HG03095 (cell line): ENCODE data around the gene ZNF296.
"Not testable (repeated sequence)": the region's sequence is repeated elsewhere in the genome, so short reads cannot be mapped to it uniquely, and the experiment has no call there.

ENCODE experiments used
- ATAC-seq: cut with Tn5 transposase; IDR thresholded peaks from one replicate; pipeline ENCODE4 v1.9.1; 2021; ENCODE audit warnings: moderate library complexity; ENCODE audit not compliant: unreplicated experiment

The ZNF296 gene

DNA sequence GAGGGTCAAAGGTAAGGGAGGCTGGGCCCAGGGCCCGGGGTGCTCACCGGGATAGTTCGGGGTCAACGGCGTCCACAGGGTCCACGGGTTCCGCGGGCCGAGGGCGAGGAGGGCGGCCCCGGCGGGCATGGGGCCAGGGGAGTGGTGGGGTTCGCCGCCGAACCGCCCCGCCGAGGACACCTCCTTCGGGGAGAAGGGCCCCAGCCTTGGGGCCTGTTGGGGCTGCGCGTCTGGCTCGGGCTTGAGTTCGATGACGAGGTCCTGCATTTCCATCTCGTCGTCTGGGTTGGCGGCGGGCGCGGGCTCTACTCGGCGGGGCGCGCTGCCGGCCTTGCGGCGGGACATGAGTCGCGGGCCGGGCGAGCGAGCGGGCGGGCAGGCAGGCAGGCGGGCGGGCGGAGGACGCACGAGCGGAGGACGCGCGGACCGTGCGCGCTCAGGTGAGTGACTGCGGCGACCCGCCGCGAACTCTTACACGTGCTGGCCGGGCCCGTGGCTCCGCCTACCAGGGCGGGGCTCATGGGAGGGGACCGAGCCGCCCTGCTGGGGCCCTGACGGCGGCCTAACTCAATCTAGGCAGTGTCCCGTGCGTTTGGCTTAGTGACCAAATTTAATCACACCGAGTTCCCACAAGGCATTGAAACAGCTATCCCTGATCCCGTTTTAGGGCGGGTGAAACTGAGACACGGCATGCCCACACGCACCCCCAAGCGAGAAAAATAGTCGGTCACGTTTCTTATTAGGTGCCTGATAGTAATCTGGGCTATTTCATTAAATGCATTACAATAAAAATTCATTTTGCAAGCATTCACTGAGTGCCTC lies at the start of gene ZNF296:
TSS of gene ZNF296 (minus strand) at position 450 of the 822 bp plus-strand sequence. CDS start at position 345, 105 bp downstream.
- peak; percentile 35 for ATAC-seq

DNA sequence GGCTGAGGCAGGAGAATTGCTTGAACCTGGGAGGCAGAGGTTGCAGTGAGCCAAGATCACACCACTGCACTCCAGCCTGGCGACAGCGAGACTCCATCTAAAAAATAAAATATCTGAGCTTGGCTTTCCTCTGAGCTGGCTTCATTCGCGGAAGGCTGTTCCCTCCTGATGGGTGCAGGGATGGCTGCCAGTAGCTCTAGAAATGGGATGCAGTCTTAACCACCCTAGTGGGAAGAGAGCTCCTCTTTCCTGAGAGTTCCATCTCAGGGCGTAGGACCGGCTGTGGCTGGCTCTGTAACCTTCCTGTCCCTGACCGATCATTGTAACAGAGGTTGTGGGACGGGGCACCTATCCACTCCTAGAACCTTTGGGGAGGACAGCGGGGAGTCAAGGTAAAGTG lies 49.1 kb upstream of the ZNF296 start:
- no peak for ATAC-seq

DNA sequence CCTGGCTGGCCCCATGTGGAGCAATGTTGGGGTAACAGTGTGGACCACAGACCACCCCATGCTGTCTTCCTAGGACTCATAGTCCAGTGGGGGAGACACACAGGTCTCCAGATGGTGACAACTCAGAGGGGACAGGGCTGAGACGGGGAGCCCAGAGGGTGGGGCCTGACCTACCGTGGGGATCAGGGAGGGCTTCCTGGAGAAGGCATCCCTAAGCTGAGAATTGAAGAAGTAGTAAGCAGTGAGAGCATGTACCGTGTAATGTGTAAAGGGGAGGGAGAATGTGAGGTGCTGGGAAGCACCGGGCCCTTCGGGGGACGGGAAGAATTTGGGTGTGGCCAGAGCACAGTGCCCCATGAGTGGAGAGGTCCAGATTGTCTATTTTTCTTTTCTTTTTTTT lies 47.7 kb upstream of the ZNF296 start:
- no peak for ATAC-seq

GRCh38 chr19:45123440-45123850 lies 47.2 kb upstream of the ZNF296 start:
- ATAC-seq: no peak

GRCh38 chr19:45122832-45123231 lies 46.6 kb upstream of the ZNF296 start:
- no peak for ATAC-seq

DNA sequence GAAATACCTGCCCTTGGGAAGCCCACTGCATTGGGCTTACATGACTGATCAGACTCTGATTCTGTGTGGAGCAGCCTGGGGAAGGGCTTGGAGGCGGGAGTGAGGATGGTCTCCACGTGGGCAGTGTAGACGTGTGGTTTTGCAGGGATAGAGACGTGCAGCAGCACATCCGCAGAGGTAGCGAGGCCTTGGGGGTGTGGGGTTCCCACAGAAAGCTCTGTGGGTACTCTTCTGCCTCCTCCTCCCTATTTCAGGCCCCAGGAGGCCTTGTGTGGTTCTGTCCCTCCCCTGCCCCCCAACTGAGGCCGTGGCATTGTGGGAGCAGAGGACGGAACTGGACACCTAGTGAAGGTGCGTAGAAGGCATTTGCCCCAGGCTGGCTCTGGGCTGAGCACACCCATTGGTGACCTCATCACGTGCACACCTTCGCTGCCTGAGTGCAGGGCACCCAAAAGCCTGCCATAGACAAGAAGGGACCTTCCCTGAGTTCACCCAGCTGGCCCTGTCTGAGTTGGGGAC lies 45.6 kb upstream of the ZNF296 start:
- no peak for ATAC-seq

DNA sequence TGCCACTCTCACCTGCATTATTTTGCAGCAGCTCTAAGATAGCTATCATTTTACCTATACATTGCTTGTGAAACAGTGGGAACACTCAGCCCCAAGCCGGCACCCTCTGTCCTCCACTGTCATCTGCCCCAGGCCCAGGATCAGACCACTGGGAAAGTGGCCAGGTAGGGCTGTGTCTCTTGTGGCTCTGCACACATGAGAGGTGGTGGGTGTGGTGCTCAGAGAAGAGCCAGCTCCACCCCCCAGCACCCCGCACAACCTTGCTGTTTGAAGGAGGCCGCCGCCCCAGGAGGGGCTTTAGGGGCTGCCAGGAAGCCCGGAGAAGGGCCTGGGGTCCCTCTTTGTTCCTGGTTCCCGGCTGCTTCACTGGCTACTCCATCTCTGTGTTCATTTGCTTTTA lies 43.3 kb upstream of the ZNF296 start:
- no peak for ATAC-seq

- not testable (repeated sequence) for ATAC-seq
Observed at GRCh38 chr19:45118591-45119355, 42.5 kb upstream of the ZNF296 start.

DNA sequence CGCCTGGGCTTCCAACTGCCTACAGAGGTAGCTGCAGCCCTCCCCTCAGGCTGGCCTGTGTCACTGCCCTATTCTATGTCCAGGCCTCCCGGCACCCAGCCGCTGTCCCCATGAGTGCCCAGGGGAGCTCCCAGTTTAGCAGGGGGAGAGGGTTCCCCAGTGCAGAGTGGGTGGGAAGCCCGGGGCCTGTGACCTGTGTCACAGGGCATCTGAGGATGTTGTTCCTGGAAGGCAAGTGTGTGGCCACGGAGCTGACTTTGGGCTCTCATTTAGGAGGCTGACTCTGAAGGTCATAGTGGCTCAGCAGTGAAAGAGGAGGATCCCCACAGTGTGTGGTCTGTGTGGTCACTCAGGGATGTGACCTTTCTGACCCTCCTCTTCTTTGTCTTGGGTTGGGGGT lies 41.8 kb upstream of the ZNF296 start:
- ATAC-seq: no peak

DNA sequence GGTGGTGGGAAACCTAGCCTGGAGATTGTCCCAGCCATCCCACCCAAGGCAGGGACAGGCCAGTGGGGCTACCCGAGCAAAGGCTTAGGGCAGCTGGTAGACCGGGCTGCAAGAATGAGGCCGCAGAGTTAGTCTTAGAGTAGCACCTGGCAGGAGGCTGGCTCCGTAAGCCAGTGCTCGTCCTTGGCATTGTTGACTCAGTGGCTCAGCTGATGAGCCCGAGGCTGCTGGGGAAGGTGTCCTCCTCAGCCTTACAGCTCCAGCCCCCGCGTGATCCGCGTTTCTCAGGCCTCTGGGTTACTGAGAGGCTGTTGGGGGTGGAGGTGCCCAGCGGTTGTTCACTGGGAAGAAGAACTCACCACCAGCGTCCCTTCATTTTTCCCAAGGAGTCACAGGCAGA lies 41.4 kb upstream of the ZNF296 start:
- ATAC-seq: no peak

- ATAC-seq: no peak
Observed at GRCh38 chr19:45117167-45117594, 40.9 kb upstream of the ZNF296 start.

- ATAC-seq: no peak
Observed at GRCh38 chr19:45115809-45116615, 39.7 kb upstream of the ZNF296 start.

GRCh38 chr19:45114116-45114515 lies 37.8 kb upstream of the ZNF296 start:
- ATAC-seq: no peak

DNA sequence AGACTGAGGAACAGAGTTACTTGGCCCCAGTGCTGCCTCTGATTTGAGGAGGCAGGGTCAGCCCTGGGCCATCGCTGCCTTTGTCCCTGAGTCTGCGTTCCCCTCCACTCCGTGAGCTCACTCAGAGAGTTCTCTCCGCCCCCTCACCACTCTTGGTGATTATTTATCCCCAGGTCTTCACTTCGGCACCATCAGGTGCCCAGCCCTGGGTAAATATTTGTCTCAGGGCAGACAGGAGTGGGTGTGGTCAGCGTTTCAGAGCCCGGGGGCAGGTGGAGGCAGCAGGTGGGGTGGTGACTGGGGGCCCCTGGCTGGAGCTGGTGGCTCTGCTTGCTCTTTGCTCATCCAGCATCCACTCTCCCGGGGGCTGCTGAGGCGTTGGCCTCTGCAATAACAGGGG lies 37.4 kb upstream of the ZNF296 start:
- ATAC-seq: no peak

- no peak for ATAC-seq
Observed at GRCh38 chr19:45112111-45112827, 36.0 kb upstream of the ZNF296 start.

DNA sequence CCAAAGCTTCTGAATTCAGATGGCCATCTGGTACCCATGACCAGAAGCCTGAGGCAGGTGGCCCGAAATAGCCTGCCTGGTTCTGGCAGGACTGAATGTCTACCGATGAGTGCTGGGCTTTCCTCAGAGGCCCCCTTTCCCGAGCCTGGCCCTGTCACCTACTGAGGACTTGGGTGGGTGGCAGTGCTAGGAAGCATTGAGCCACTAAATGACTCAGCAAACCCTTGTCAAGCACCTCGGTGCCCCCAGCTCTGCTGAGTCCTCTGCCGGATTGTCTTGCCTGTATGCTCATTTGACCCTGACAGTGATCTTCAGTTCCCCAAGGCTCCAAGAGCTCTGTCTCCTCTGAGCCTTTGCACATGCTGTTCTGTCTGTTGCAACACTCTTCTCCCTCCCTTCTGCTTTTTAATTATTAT lies 34.6 kb upstream of the ZNF296 start:
- no peak for ATAC-seq

GRCh38 chr19:45107621-45108150 lies 31.4 kb upstream of the ZNF296 start:
- no peak for ATAC-seq

- not testable (repeated sequence) for ATAC-seq
Observed at GRCh38 chr19:45106363-45106762, 30.1 kb upstream of the ZNF296 start.

DNA sequence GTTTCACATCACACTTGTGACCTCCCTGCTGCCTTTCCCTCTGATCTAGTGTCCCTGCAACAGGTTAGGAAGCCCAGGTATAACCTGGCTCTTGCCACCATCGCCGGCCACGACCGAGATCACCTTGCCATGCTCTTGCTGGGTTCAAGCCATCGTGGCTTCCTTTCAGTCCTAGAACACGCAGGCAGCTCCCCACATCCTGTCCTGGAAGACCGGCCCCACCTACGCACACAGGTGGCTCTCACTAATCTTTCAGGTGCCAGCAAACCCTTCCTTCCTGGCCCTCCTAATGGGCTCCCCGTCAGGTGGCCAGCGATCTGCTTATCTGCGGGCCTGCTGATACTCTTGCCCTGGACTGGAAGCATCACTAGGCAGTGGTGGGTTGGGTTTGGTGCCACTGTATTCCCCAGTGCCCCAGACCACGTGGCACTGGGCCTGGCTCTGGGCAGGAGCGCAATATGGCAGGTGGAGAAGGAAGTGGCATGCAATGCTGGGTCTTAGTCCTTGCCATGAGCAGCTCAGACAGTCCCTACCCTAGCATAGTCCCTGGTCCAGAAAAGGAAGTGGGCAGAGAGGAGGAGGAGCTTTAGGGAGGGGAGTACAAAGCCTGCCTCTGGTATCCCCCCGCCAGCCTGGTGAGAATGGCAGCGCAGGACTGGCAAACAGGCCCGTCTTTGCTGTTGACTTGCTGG lies 28.5 kb upstream of the ZNF296 start:
- ATAC-seq: no peak
